Right ventricle myocardium inferior (tissue), 1 donor: ENCODE results near the gene COX19. TPM values are rescaled to one million over a fixed set of nuclear protein-coding genes. Genes with fewer than 3 reads are reported as not detected.

Experiments used
- ATAC-seq: fragments of 200-7000 bp; cut with Tn5 transposase; one replicate; pipeline ENCODE4 v1.9.1; 2020; ENCODE audit warnings: mild to moderate bottlenecking, moderate library complexity
- DNase-seq: peaks from one replicate; pipeline ENCODE4 v3.0.0; 2021; ENCODE audit errors: missing footprints
- intact Hi-C: fragments of 100-400 bp; cut with DNase I; formaldehyde crosslinking; loops from one replicate; pipeline ENCODE4 v1.11.0; 2022
- long read RNA-seq: library from polyadenylated mRNA; unstranded; transcript quantifications from one replicate; pipeline ENCODE4 v2.0.0, GENCODE V29; 2021
- total RNA-seq: library from RNA; stranded (reverse); fragmentation: NEBNext Ultra II Directional; extraction: Animal tissue kit (Norgen Biotek cat#: 25700); gene quantifications from one replicate; pipeline ENCODE4 v1.2.1, GENCODE V29; 2021
- donor health status: DM: no; HTN: yes; CAD: no; lungs with severe emphysema.

The COX19 gene, protein sequence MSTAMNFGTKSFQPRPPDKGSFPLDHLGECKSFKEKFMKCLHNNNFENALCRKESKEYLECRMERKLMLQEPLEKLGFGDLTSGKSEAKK
- 8.2 TPM for total RNA-seq
- long read RNA-seq, transcript COX19-201 (3 exons, 3,666 nt) = major isoform, 8 of 10 reads
- long read RNA-seq, partial matches to known transcripts = 2 of 10 reads
- long read RNA-seq, other reads (novel, unspliced or antisense) = 0 of 10 reads

DNA sequence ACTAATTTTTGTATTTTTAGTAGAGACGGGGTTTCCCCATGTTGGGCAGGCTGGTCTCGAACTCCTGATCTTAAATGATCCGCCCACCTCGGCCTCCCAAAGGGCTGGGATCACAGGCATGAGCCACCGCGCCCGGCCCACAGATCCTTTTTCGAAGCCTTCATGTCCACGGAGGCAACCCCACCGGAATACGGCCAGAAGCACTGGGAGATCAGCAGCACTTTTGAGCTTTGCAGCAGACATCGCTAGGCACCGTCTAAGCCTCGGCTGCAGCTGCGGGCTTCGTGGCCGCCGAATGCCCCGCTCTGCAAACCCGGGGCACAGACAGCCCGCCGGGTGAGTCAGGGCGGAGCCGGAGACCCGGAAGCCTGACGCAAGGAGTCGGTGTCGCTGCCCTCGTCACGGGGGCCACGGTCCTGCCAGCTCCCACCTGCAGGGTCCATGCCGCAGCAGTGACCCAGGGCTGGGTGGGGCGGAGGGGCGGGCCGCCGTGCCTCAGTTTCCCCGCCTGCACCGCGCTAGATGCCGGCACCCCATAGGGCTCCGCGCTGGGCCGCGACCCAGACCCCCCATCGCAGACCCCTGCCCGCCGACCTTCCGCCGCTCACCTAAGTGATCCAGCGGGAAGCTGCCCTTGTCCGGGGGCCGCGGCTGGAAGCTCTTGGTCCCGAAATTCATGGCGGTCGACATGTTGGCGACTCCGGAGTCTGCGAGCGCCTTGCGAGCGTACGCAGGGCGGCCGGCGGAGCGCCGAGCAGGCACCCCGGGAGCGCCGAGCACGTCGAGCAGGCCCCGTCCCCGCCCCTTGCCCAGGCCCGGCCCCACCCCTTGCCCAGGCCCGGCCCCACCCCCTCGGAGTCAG is at the start of gene COX19:
Gene COX19, minus strand, starts transcription at position 730 of the 862 bp plus-strand sequence. Its CDS starts 40 bp downstream, at position 690.
- ATAC-seq (peak; percentile 98), DNase-seq (peak; percentile 94)
- intact Hi-C loops = no loop called here

DNA sequence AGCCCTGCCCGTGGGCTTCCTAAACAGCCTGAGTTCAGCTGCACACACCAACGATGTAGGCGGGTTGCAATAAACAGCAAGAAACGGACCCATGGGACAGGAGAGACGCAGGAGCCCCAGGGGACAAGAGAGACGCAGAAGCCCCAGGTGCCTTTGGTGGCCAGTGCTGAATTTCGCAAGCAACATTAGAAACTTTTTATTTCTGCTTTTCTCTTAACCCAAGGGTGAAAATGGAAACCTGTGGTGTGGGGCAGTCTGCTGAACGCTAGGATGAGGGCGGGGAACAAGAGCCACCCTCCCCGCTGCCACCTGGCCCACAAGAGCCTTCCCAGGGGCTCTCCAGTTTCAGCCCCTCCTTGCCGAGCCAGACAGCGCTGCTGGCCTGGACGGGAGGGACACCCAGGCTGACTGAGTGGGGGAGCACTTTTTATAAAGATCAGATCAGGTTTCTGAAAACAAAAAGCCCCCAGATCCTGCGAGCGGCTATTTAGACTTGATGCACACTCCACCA is 49.0 kb upstream of the COX19 start:
- DNase-seq = peak; percentile 20
- intact Hi-C loops = no loop called here
- ATAC-seq = no peak

DNA sequence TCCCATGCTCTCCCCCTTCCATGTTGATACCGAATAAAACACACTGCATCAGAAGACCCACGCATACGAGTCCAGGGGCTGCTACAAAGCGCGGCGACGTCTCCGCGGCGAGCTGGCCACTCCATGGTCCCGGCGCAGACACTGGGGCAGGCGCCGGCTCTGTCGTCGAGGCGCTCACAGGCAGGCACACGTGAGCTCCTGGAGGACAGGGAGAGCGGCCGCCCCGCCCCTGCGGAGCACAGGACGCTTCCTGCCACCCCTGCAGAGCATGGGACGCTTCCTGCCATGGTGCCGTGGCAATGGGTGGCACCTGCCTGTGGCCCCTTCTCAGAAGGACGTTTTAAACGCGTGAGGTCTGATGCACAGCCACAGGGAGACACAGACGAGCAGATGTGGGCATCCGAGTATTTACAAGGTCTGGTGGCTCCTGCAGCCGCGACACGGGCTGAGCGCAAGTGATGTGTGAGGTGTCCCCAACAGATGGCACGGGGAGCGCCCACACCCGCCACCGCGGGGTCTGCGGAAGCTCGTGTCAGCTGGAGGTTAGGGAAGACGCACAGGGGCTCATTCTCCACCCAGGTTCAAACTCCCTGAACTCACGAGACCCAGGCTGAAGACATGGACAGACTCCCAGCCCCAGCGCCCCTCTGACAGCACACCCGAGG is 47.6 kb upstream of the COX19 start:
- intact Hi-C loops = no loop called here
- ATAC-seq (no peak), DNase-seq (peak; percentile 44)

DNA sequence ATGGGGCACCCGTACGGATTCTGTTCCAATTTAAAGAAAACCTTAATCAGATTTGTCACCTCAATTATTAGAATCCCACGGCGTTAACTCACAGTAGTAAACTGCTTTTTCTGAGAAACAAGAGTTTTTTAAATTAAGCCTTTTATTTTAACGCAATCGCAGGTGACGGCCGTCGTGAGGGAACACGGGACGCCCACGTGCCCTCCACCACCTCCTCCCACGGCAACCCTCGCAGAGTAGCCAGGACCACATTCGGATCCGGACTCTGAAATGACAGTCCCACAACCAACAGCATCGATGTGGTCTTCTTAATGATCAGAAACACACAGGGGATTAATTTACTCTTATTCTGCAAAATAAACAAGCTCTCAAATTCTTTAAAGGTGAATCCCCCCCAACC is 47.0 kb upstream of the COX19 start:
- ATAC-seq = no peak
- intact Hi-C loops = no loop called here
- DNase-seq = no peak

DNA sequence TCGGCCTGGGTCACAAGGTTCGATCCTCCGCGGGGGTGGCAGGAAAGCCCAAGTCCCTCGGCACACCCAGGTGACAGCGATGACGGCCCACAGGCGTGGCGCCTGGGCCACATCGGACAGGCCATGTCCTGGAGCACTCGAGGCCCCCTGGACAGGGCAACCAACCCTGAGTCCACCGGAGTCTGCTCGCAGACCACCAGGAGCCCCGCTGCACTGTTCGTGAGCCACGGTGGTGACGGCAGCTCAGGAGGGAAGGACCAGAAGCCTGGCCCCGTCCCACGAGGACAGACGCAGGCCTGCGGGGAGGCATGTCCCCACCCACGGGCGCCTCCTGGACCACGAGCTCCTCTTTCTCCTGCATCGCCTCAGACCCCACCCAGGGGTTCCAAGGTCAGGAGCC is 46.6 kb upstream of the COX19 start:
- ATAC-seq = no peak
- intact Hi-C loops = no loop called here
- peak; percentile 62 for DNase-seq

DNA sequence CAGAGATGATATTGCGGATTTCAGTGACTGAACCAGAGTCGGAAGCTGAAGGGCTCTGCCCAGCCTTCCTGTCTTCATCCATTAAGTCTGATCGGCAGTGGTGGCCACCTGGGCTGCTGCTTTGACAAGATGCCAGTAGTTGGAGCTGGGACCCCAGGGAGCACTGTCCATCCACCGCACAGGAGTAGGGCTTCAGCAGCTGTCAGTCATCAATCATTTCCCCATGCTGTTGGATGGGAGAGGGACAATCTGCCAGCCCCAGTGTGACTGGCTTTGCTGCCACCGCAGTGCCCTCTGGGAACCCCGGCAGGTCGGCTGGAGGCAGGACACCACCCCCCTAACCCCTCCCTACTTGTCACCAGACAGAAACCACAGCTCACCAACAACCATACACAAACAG is 46.0 kb upstream of the COX19 start:
- no peak for ATAC-seq
- DNase-seq = peak; percentile 58
- intact Hi-C loops = no loop called here

DNA sequence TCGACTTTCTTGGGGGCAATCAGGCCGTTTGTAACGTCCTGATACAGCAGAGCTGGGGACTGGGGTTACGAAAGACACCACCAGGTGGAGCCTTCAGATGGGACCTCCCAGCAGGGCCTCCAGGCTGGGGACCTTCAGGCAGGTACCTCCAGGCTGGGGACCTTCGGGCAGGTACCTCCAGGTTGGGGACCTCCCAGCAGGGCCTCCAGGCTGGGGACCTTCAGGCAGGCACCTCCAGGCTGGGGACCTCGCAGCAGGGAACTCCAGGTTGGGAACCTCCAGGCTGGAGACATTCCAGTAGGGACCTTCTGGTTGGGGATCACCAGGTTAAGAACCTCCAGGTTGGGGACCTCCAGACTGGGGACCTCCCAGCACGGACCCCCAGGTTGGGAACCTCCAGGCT is 45.5 kb upstream of the COX19 start:
- no peak for ATAC-seq
- intact Hi-C loops = no loop called here
- peak; percentile 37 for DNase-seq

DNA sequence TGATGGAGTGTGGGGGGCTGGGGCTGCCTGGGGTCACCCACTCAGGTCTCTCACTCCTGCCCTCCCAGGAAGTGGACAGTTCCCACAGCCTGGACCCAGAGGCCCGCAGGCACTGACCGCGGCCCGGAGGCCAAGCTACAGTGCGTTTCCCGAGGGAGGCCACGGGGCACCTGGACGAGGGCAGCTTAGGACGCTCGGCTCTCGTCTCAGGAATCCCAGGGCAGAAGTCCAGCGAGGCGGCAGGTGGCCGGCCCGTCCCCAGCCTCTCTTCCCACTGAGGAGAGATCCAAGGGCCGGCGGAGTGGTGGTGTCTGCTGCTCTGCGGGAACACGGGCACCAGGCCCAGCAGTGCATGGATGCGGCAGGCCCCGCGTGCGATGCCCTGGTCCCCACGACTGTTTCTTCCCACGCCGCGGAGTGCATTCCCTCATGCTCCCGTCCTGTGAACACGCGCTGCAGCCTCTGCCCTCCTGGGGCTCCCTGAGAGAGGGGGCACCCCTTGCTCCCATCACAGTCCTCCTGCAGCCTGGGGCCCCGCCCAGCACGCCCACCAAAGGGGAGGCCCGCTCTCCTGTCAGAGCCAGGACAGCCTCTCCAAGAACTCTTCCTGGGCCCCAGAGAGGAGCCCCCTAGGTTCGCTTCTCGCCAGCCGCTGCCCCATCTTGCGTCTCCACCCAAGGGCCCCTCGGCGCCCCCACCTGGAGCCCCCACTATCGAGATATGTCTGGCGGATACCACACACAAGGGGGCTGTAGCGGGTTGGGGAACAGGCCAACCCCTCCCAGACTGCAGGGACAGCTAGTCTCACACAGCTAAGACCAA is 44.7 kb upstream of the COX19 start:
- ATAC-seq = no peak
- intact Hi-C loops = no loop called here
- DNase-seq = peak; percentile 65

DNA sequence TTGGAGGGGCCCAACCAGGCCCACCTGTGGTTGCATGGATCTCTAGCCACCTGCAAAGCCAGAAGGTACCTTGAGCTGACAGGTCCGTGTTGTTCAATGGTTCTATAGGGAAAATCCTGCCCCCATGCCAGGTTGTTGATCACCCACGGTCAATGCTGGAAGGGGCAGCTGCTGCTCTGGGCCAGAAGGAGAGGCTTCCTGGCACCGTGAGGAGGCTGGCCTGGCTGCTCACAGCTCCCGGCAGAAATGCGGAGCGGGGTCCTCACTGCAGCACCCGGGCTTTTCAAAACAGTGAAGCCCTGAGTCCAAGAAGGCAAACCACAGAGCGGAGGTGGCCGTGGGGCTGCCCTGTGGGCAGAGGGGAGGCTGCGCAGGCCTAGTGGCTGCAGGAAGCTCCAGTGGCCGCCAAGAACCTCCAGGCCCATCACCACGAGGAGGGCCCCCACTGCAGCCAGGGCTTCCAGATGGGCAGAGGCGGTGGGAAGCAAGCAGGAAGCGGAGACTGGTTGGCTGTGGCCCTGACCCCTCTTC is 44.0 kb upstream of the COX19 start:
- DNase-seq (peak; percentile 61), ATAC-seq (no peak)
- intact Hi-C loops = no loop called here

DNA sequence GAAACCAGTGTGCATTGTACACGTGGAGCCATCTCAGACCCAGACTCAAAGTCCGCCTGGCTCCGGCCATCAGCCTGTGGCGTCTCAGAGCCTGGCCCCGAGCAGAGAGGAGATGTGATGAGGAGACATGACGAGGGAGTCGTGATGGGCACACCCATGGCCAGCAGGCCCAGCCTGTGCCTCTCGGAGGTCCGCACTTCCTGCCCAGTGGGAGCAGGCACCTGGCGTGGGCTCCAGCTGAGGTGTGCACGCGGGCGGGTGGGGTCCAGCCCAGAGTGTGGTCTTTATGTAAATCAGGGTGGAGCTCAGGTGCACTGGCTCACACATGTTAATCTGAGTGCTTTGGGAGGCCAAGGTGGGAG is 43.0 kb upstream of the COX19 start:
- ATAC-seq (no peak), DNase-seq (peak; percentile 61)
- intact Hi-C loops = no loop called here

DNA sequence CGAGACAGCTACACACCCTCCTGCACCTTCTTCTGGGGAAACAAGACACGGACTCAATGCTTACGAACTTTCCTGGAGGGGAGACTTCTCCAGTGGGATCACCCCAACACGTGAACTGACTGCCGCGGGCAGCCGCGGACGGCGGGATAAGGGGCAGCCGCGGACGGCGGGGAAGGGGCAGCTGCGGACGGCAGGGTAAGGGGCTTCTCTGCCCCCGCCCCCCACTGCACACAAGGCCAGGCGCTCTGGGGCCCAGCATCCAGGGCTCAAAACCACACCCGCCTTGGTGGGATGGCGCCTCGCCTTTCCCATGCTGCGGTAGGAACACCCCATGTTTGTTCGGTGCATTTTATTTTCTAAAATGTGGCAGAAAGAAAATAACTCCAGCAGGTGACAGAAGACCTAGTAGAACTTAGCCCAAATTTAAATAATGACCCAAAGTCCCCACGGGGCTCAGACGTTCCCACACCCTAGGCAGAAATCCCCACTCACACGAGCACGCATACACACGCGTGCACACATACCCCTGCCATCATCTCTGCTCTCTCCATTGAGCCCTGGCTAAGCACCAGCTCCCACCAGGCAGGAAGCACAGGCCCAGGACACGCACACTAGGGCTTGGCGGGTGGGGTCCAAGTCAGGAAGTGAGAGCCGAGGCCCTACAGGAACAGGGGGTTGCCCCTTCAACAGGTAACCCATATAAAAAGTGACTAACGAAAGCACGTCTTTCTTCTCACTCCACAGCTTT is 42.4 kb upstream of the COX19 start:
- intact Hi-C loops = no loop called here
- DNase-seq (peak; percentile 64), ATAC-seq (no peak)

DNA sequence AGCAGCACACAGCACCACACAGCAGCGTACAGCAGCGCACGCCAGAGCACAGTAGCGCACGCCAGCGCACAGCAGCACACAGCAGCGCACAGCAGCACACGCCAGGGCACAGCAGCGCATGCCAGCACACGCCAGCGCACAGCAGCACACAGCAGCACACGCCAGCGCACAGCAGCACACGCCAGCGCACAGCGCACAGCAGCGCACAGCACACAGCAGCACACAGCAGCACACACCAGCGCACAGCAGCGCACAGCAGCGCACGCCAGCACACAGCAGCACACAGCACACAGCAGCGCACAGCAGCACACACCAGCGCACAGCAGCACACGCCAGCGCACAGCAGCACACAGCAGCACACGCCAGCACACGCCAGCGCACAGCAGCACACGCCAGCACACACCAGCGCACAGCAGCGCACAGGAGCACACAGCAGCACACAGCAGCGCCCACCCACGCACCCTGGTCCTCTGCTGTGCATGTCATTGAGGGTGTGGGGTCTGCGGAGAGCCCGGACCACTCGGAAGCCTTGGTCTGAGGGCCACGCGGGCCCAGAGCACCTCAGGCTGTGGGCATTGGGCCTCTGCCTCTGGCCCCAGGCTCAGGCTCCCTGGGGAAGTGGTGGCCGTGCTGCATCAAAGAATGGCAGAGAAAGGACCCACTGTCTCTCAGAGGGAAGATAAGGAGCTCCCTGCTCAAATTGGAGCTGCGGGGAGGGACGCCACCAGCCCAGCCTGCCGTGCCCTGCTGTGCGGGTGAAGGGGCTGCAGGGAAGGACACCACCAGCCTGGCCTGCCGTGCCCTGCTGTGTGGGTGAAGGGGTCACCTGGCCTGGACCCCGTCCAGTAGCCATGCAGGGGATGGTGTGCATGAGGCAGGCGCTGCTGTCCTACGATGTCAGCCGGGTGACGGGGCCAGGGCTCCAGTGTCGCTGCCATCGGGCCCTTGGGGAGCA is 41.5 kb upstream of the COX19 start:
- DNase-seq = peak; percentile 22
- intact Hi-C loops = no loop called here
- no peak for ATAC-seq

DNA sequence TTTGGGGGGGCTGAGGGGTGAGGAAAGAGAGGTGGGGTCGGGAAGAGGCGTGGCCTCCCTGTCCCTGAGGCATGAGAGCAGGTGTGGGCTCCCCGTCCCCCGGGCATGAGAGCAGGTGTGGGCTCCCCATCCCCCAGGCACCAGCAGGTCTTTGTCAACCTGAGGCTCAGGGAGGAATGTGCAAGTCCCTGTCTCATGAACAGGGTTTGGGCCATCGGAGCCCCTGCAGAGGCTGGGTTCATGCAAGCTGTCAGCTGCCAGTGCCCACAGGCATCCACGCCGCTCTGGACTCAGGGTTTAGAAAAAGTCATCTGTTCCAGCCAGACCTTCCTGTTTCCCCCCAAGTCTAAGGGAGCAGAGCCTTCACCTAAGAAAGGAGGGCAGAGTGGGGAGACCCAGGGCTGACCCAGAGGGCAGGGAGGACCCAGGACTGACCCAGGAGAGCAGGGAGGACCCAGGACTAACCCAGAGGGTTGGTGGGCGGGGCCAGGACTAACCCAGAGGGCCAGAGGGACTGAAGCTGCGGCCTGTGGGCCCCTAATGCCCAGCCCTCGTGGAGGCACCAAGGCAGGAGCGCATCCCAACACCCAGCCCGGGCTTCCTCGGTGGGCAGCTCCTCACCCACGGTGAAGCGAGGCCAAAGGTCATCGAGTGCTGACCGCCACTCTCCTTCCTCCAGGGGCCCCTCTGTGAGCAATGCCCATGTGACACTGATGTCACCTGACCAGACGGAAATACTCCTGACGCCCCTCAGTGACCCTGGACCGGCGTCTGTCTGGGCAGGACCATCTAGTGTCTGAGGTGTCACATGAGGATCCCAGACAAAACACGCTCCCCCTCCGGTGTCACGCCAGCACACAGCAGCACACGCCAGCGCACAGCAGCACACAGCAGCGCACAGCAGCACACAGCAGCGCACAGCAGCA is 40.1 kb upstream of the COX19 start:
- intact Hi-C loops = no loop called here
- ATAC-seq (no peak), DNase-seq (peak; percentile 55)

DNA sequence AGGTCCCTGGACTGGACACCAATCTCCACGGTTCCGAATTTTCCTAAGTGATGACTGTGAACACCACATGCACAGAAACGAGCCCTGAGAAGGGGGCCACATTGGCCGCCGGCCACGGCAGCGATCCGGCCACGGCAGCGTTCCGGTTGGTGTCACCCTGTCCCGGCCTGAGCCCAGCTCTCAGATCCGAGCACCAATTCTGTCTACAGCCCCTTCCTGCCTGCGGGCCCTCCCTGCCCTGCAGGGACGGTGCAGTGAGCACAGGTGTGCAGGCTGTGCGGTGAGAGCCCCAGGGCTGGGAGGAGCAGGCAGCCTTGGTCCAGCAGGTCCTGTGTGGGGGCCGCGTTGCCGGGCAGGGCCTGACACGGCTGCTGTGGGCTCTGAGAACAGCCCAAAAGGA is 39.3 kb upstream of the COX19 start:
- DNase-seq (peak; percentile 57), ATAC-seq (no peak)
- intact Hi-C loops = no loop called here

DNA sequence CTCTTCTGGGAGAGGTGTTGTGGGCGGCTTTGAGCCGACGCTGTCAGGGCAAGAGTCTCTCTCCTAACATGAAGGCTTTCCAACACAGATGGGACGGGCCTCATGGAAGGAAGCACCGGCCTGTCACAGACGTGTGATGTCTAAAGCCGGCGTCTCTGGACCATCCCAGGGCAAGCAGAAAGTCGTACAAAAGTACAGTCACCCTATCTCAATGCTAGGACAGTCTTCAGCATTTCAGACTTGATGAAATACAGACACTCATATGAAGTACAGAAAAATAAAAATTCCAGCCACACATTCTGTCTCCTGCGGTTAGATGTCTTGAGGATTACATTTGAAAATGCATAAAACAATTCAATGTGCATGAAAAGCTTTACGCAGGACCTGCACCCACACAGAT is 38.2 kb upstream of the COX19 start:
- intact Hi-C loops = no loop called here

DNA sequence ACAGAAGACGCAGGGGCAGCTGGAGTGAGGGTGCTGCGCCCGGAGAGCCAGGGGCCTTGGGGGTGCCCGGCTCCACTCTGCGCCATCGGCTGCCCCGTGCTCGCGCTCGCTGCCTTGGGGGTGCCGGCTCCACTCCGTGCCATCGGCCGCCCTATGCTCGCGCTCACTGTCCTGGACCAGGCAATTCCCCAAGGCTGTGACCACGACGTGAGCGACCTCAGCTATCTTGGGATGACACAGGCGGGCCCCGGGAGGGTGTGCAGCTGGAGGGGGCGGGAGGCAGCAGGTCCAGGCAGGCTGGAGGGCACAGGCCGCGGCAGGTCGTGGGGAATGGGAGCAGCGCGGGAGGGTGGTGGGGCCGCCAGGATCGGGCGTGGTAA is 37.4 kb upstream of the COX19 start:
- intact Hi-C loops = no loop called here
- ATAC-seq = no peak

More for the DNA sequence above, 38.2 kb upstream of the COX19 start:
- DNase-seq (peak; percentile 1), ATAC-seq (no peak)

More for the DNA sequence above, 37.4 kb upstream of the COX19 start:
- DNase-seq = no peak
